ENCODE results near the gene ACYP2. TPM values are rescaled to one million over a fixed set of nuclear protein-coding genes. Genes with fewer than 3 reads are reported as not detected.

ACYP2 gene
- total RNA-seq, 4 donors from 2014 or later, result 1.6 to 77.4 (median 11.4) TPM

- no peak for TF ChIP-seq EP300 (IDR thresholded peaks at IDR 0.05; ENCODE audit: low read depth)
- no peak for TF ChIP-seq CTCF (IDR thresholded peaks at IDR 0.05)
- TF ChIP-seq POLR2A (IDR thresholded peaks at IDR 0.05), result no peak
- TF ChIP-seq POLR2AphosphoS5 (IDR thresholded peaks at IDR 0.05), result no peak
- in situ Hi-C loops (cut with MboI; ENCODE audit: low pct_ligation_motif_present in 1 of 4, low pct_unique_long_range_greater_than_20kb in 1 of 4, low sequenced_read_pairs in 3 of 4) (no loop called here), intact Hi-C loops (cut with DNase I; ENCODE audit: low total_unique reads) (no loop called here)
- Histone ChIP-seq H3K9me3 (no peaks in the 10 kb centered on the region), H3K4me1 (no peaks in the 10 kb centered on the region), H3K36me3 (no peaks in the 10 kb centered on the region), H3K27ac (no peak overlapping the region), H3K4me3 (no peak overlapping the region), H3K27me3 (no peaks in the 10 kb centered on the region)
- DNase-seq, result no peak
Measured at GRCh38 chr2:54249629-54250028, 134.2 kb downstream of the ACYP2 start.

DNA sequence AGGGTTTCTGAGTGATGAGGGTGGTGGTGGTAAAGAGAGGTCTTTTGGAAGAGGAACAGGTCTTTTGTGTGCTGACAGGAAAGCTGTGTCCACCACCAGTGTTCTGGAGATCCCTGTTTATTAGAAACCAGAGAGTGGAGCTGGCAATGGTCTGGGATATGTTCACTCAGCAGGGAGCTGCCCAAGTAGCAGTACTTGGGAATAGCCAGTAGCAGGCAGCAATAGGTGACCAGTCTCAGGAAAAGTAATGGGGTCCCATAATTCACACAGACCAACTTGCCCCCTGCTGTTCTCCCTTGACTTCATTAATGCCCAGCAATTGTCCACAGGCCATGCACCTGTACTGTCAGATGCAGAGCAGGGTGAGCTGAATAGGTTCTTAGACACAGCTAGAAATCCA lies 138.8 kb downstream of the ACYP2 start:
- no peak overlapping the region for H3K4me3 ChIP-seq
- in situ Hi-C loops (cut with MboI; ENCODE audit: low pct_ligation_motif_present in 1 of 4, low pct_unique_long_range_greater_than_20kb in 1 of 4, low sequenced_read_pairs in 3 of 4), result no loop called here
- no peak for DNase-seq
- H3K27ac ChIP-seq, result no peak overlapping the region
- TF ChIP-seq POLR2A (IDR thresholded peaks at IDR 0.05) (no peak), CTCF (IDR thresholded peaks at IDR 0.05) (no peak), EP300 (IDR thresholded peaks at IDR 0.05; ENCODE audit: low read depth) (no peak), POLR2AphosphoS5 (IDR thresholded peaks at IDR 0.05) (no peak)
- no peaks in the 10 kb centered on the region for H3K9me3 ChIP-seq
- no peaks in the 10 kb centered on the region for H3K4me1 ChIP-seq
- H3K36me3 ChIP-seq, result no peaks in the 10 kb centered on the region
- intact Hi-C loops (cut with DNase I; ENCODE audit: low total_unique reads), result no loop called here
- H3K27me3 ChIP-seq, result no peaks in the 10 kb centered on the region

DNA sequence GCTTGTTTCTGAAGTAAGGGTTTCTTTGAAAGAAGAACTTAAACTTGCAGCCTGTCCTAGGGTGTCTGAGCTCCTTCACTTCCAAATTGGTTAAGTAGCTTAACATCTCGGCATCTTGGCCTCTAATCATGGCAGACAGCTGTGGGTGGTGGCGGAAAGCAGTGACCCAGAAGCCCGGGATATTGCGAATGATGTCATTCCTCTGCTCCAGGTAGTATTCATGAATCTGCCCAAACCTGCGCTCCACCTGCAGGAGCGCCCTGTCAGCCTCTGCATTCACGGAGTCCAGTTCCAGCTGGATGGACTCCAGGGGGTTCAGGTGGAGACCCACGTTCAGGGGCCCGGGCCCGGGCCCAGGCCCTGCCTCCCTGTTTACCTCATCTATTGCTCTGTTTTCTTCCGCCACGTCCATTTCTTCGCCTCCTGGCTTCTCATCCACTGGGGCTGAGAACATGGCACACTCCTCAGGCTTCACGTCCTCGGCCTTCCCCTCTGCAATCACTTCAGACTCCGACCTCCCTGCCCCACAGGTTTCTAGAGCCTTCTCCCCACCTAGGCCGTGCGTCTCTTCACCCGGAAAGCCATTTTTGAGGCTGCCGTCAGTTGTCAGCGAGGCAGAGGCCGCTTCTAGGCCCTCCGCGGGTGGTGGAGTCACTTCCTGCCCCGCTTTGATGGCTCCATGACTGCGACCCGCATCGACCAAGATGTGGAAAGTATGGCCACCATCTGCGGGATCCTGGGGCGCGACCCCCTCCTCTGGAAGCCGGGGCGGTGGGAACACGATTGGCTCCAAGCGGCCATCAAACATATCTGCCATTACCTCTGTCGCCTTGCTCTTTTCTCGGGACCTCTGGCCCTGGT lies 140.0 kb downstream of the ACYP2 start:
- Histone ChIP-seq H3K27me3 (no peaks in the 10 kb centered on the region), H3K4me3 (no peak overlapping the region), H3K4me1 (no peaks in the 10 kb centered on the region), H3K27ac (no peak overlapping the region), H3K36me3 (no peaks in the 10 kb centered on the region), H3K9me3 (no peaks in the 10 kb centered on the region)
- 90 to 96% methylated on average over 17 to 37 of the region's 37 CpGs for WGBS, 2 donors (ENCODE audit: low coverage in 1 of 2)
- DNase-seq, result no peak
- TF ChIP-seq CTCF (IDR thresholded peaks at IDR 0.05) (no peak), EP300 (IDR thresholded peaks at IDR 0.05; ENCODE audit: low read depth) (no peak), POLR2AphosphoS5 (IDR thresholded peaks at IDR 0.05) (no peak), POLR2A (IDR thresholded peaks at IDR 0.05) (no peak)
- in situ Hi-C loops (cut with MboI; ENCODE audit: low pct_ligation_motif_present in 1 of 4, low pct_unique_long_range_greater_than_20kb in 1 of 4, low sequenced_read_pairs in 3 of 4) (no loop called here), intact Hi-C loops (cut with DNase I; ENCODE audit: low total_unique reads) (no loop called here)

- intact Hi-C loops (cut with DNase I; ENCODE audit: low total_unique reads), result no loop called here
- 96 to 99% methylated on average over 17 to 25 of the region's 25 CpGs for WGBS, 2 donors (ENCODE audit: low coverage in 1 of 2)
- H3K27me3 ChIP-seq, result no peaks in the 10 kb centered on the region
- TF ChIP-seq EP300 (IDR thresholded peaks at IDR 0.05; ENCODE audit: low read depth) (no peak), POLR2A (IDR thresholded peaks at IDR 0.05) (no peak), CTCF (IDR thresholded peaks at IDR 0.05) (no peak), POLR2AphosphoS5 (IDR thresholded peaks at IDR 0.05) (no peak)
- no peaks in the 10 kb centered on the region for H3K9me3 ChIP-seq
- no peak within 1 kb of the TSS for H3K27ac ChIP-seq
- H3K36me3 ChIP-seq, result no peaks in the 10 kb centered on the region
- no peak within 1 kb of the TSS for H3K4me3 ChIP-seq
- in situ Hi-C loops (cut with MboI; ENCODE audit: low pct_ligation_motif_present in 1 of 4, low pct_unique_long_range_greater_than_20kb in 1 of 4, low sequenced_read_pairs in 3 of 4), result no loop called here
- no peak for DNase-seq
- H3K4me1 ChIP-seq, result no peaks in the 10 kb centered on the region
Measured at GRCh38 chr2:54256091-54256694, 140.8 kb downstream of the ACYP2 start, which contains the start of gene TSPYL6. TSS of gene TSPYL6 (minus strand) at chr2:54256229. CDS start at chr2:54256151, 78 bp downstream.

All from transverse colon (tissue), 4 donors.